HEK293T (cell line): ENCODE results near the gene ZNF605.

Experiments used
- CTCF ChIA-PET: fragments of 350-600 bp; formaldehyde crosslinking; extraction: SDS; loops from one replicate; lab custom pipeline; 2021; ENCODE audit warnings: antibody characterized with exemption, inconsistent platforms; lab: Yijun Ruan, JAX
- POLR2A ChIA-PET: fragments of 350-600 bp; formaldehyde crosslinking; extraction: SDS; loops from one replicate; lab custom pipeline; 2020; ENCODE audit warnings: antibody characterized with exemption, inconsistent platforms; lab: Yijun Ruan, JAX
- DNase-seq: peaks from one replicate; pipeline ENCODE4 v3.0.0; 2012; ENCODE audit warnings: mixed read lengths; ENCODE audit errors: extremely low spot score
- ARNT ChIP-seq: fragments of 450-650 bp; IDR thresholded peaks from 2 replicates; pipeline ENCODE4 v1.6.1; 2017; ENCODE audit warnings: mild to moderate bottlenecking
- BHLHE40 ChIP-seq: fragments of 450-650 bp; IDR thresholded peaks from 2 replicates; pipeline ENCODE4 v1.6.1; 2016; ENCODE audit warnings: mild to moderate bottlenecking, moderate library complexity, borderline replicate concordance
- CTBP1 ChIP-seq: fragments of 450-650 bp; IDR thresholded peaks from 2 replicates; pipeline ENCODE4 v1.6.1; 2016; ENCODE audit warnings: borderline replicate concordance
- ELF4 ChIP-seq: fragments of 450-650 bp; IDR thresholded peaks from 2 replicates; pipeline ENCODE4 v1.6.1; 2017; ENCODE audit warnings: antibody characterized with exemption
- FOXA1 ChIP-seq: fragments of 450-650 bp; IDR thresholded peaks from 2 replicates; pipeline ENCODE4 v1.6.1; 2016; ENCODE audit warnings: mild to moderate bottlenecking
- FOXK2 ChIP-seq: fragments of 450-650 bp; IDR thresholded peaks from 2 replicates; pipeline ENCODE4 v1.6.1; 2016; ENCODE audit warnings: mild to moderate bottlenecking
- FOXM1 ChIP-seq: fragments of 450-650 bp; IDR thresholded peaks from 2 replicates; pipeline ENCODE4 v1.6.1; 2017; ENCODE audit warnings: mild to moderate bottlenecking, borderline replicate concordance
- HDGF ChIP-seq: fragments of 450-650 bp; IDR thresholded peaks from 2 replicates; pipeline ENCODE4 v1.6.1; 2017; ENCODE audit warnings: antibody characterized with exemption, borderline replicate concordance
- L3MBTL2 ChIP-seq: fragments of 450-650 bp; conservative IDR thresholded peaks from 2 replicates; pipeline ENCODE4 v1.6.1; 2016; ENCODE audit warnings: mild to moderate bottlenecking
- LEF1 ChIP-seq: fragments of 450-650 bp; IDR thresholded peaks from 2 replicates; pipeline ENCODE4 v1.6.1; 2017; ENCODE audit warnings: mild to moderate bottlenecking, borderline replicate concordance
- NFRKB ChIP-seq: fragments of 450-650 bp; IDR thresholded peaks from 2 replicates; pipeline ENCODE4 v1.6.1; 2016; ENCODE audit warnings: mild to moderate bottlenecking, moderate library complexity
- PKNOX1 ChIP-seq: fragments of 450-650 bp; IDR thresholded peaks from 2 replicates; pipeline ENCODE4 v1.6.1; 2016
- SP1 ChIP-seq: fragments of 450-650 bp; IDR thresholded peaks from 2 replicates; pipeline ENCODE4 v1.6.1; 2017
- SUZ12 ChIP-seq: fragments of 450-650 bp; IDR thresholded peaks from 2 replicates; pipeline ENCODE4 v1.6.1; 2016; ENCODE audit warnings: mild to moderate bottlenecking
- TARDBP ChIP-seq: fragments of 450-650 bp; IDR thresholded peaks from 2 replicates; pipeline ENCODE4 v1.6.1; 2016
- ZNF384 ChIP-seq: fragments of 450-650 bp; IDR thresholded peaks from 2 replicates; pipeline ENCODE4 v1.6.1; 2016

ZNF605 gene

GRCh38 chr12:132873724-132874123, 82.4 kb downstream of the ZNF605 start:
- POLR2A ChIA-PET = no interaction called here
- no peak for DNase-seq
- CTCF ChIA-PET = no interaction called here
- no peak for TF ChIP-seq NFRKB
- no peak for TF ChIP-seq HDGF
- no peak for TF ChIP-seq ZNF384
- no peak for TF ChIP-seq FOXA1
- TF ChIP-seq TARDBP = no peak
- no peak for TF ChIP-seq CTBP1
- TF ChIP-seq FOXK2 = no peak
- TF ChIP-seq FOXM1 = no peak
- TF ChIP-seq SP1 = no peak
- no peak for TF ChIP-seq PKNOX1
- no peak for TF ChIP-seq L3MBTL2
- TF ChIP-seq SUZ12 = no peak
- TF ChIP-seq ELF4 = no peak
- no peak for TF ChIP-seq ARNT
- TF ChIP-seq LEF1 = no peak
- TF ChIP-seq BHLHE40 = no peak

GRCh38 chr12:132872975-132873421, 83.1 kb downstream of the ZNF605 start:
- TF ChIP-seq PKNOX1 (no peak), FOXA1 (no peak), HDGF (no peak), CTBP1 (no peak), TARDBP (no peak), FOXK2 (no peak), BHLHE40 (no peak), NFRKB (no peak), ARNT (no peak), ELF4 (no peak)
- ChIA-PET CTCF (no interaction called here), POLR2A (no interaction called here)
- no peak for DNase-seq

GRCh38 chr12:132872073-132872855, 83.8 kb downstream of the ZNF605 start:
- TF ChIP-seq FOXA1 (no peak), L3MBTL2 (no peak), NFRKB (no peak)
- POLR2A ChIA-PET = no interaction called here
- DNase-seq = no peak
- CTCF ChIA-PET = interaction anchor here (0.9 kb wide), 1 partner anchor 13 kb away, joined by 3 read pairs; no protein-coding TSS in a partner anchor

- POLR2A ChIA-PET = no interaction called here
Measured at GRCh38 chr12:132869551-132869950, 86.6 kb downstream of the ZNF605 start.

More at GRCh38 chr12:132869551-132869950, 86.6 kb downstream of the ZNF605 start:
- CTCF ChIA-PET = no interaction called here
- no peak for DNase-seq
- TF ChIP-seq ELF4 = no peak
- no peak for TF ChIP-seq PKNOX1
- TF ChIP-seq SUZ12 = no peak
- no peak for TF ChIP-seq TARDBP
- no peak for TF ChIP-seq ARNT
- TF ChIP-seq BHLHE40 = no peak
